GM19438 (cell line): Measurements from ENCODE around the gene TRIM58.

Source experiments
- ATAC-seq: cut with Tn5 transposase; IDR thresholded peaks from one replicate; pipeline ENCODE4 v1.9.1; 2021; ENCODE audit warnings: low read depth; ENCODE audit not compliant: unreplicated experiment

Gene TRIM58

DNA sequence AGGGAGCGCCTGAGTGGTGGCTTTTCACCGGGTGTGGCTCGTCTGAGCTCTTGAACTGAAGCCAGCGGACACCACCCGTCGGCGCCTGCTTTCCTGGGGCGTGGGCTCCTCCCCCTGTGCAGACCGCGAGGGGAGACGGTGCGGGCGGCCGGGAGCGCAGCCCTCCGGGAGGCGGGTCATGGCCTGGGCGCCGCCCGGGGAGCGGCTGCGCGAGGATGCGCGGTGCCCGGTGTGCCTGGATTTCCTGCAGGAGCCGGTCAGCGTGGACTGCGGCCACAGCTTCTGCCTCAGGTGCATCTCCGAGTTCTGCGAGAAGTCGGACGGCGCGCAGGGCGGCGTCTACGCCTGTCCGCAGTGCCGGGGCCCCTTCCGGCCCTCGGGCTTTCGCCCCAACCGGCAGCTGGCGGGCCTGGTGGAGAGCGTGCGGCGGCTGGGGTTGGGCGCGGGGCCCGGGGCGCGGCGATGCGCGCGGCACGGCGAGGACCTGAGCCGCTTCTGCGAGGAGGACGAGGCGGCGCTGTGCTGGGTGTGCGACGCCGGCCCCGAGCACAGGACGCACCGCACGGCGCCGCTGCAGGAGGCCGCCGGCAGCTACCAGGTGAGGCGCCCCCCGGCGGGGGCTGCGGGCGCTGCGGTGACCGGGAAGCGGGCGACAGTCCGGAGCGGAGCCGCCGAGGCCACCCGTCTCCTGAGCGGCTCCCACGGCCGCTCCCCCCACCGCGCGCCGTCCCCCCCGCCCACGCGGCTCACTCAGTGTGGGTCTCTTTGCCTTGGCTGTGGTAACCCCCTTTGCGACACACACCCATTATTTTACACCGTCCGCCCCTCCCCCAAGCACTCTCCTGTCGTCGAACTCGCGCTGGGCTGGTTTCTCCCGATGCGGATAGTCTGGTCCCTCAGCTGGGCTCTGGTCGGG, at the start of gene TRIM58:
TSS of gene TRIM58 (plus strand) at position 119 of the 916 bp plus-strand sequence. CDS start at position 179, 60 bp downstream.
- ATAC-seq = peak; percentile 69

GRCh38 chr1:247812637-247813036, 44.4 kb upstream of the TRIM58 start:
- ATAC-seq = no peak

- ATAC-seq = no peak
Observed at GRCh38 chr1:247822060-247822459, 34.9 kb upstream of the TRIM58 start.

DNA sequence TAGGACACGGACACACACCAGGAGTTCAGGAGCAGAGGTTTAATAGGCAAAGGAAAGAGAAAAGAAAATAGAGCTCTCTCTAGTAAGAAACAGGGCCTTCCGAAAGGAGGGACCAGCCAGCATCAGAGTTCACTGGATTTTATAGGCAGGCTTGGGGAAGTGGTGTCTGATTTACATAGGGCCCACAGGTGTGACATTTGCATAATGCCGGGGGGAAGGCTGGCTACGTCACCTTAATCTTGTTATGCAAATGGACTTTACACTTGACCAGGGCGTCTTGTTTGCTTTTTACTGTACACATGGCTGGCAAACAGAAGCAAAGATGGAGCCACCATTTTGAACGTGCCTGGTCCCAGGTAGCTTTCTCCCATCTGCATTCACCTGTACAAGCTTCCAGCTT, 33.0 kb upstream of the TRIM58 start, which contains the start of gene OR14A16:
TSS of gene OR14A16 (minus strand) at position 97 of the 400 bp plus-strand sequence. CDS start 8,390 bp downstream, outside the sequence.
- no peak for ATAC-seq

- ATAC-seq = no peak
Observed at GRCh38 chr1:247825362-247825761, 31.6 kb upstream of the TRIM58 start.

DNA sequence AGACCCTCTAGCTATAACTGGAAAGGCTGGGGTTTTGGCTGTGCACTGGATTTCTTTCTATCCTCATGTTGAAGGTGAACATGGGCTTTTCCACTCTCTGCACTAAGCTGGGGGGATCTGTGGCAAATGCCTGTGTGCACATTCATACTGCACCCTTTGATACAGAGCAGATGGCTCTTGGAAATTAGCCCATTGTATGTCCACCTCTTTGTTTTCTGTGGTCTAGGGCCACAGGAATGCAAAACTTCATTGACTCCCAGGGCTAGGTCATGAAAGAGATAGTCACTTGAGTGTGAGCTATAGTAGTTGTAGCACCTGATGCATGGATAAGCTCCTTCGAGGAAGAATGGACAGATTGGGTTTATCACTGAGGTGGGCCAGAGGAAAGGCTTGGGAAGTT, 27.3 kb upstream of the TRIM58 start:
- ATAC-seq = no peak

DNA sequence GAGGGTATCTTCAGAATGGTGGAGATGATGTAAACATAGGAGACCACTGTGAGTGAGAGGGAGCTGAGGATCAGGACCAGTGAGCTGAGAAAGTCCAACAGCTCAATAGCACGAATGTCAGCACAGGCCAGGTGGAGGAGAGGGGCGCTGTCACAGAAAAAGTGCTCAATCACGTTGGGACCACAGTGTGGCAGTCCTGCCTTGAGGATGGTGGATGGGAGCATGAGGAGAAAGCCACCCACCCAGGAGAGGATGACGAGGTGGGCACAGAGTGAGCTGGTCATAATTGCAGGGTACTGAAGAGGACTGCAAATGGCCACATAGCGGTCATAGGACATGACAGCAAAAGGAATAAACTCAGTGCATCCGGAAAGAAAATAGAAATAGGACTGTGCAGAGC, 23.4 kb upstream of the TRIM58 start:
- ATAC-seq = no peak

GRCh38 chr1:247840818-247841217, 16.2 kb upstream of the TRIM58 start:
- ATAC-seq = no peak

DNA sequence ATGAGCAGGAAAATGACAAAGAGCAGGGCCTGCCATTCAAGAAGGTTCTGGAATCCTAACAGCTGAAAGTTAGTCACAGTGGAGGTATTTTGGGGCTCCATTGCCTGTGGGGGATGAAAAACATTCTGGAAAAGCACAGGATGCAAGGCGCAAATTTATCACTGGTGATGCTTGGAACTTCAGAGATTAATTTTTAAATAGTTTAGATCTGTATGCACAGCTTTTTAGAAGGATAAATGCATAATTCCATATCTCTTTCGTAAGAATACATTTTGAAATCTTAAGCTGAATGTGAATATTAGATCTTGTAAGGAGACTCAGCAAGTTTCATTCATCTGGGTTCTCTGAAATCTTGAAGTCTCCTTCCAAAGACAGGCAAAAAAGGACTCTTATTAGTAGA, 15.2 kb upstream of the TRIM58 start, which contains the start of gene OR11L1:
TSS of gene OR11L1 (minus strand) at position 101 of the 400 bp plus-strand sequence. CDS start at position 101, 0 bp downstream.
- no peak for ATAC-seq

DNA sequence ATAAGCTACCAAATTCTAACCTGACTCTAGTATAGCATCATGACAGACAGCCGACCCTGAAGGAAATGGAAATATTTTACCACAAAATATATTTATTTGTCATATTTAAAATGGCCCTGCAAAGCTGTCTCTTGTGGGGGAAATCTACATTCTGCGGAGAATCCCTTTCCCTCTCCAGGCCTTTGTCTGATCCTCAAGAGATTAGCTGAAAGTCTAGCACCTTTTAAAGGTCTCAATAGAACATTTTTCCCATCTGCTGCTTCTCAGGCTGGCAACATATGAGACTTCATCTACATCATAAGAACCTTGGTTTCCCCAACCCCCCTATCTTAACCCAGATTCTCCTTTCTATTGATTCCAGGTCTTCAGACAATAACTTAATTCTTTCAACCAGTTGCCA, 13.6 kb upstream of the TRIM58 start:
- ATAC-seq = no peak

DNA sequence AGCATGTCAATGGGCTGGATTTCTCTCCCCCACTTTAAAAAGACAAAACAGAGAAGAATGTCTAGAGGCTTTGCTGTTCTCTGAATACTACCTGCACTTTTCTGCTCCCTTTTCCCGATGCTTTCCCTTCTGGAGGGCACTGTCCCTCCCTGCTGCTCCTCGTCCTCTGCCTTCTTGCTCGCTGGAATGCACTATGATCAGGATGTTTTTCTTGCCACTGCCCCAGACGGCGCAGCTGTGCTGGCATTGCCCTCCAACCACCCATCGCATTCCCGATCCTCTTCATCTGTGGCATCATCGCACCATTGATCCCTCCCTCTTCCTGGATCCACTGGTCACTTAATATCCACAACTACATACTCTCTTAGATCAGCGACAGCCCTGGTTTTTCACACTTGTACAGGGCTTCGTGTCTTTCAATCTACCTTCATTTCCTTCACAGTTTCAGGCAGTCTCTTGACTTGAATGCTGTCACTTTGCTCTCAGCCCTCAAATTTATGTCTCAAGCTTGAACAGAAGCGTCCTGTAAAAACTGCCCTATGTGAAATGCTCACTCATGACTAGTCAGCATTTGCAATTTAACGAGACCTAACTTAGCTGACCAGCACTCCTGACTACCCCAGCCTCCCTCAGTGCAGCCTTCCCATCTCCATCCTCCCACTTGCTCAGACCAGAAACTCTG, 11.8 kb upstream of the TRIM58 start:
- no peak for ATAC-seq

DNA sequence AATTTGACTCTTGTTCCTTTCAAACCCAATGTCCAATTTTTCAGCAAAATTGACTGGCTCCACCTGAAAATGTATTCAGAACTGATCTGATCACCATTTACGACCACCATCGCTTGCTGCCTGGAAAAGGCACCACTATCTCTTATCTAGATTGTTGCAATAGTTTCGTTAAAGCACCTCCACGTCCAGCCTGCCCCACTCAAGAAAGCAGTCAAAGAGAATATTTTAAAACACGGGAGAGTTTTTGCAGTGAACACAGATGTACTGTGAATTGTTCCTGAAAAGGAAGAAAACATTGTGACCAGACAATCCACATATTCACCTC, 11.3 kb upstream of the TRIM58 start:
- ATAC-seq = no peak

DNA sequence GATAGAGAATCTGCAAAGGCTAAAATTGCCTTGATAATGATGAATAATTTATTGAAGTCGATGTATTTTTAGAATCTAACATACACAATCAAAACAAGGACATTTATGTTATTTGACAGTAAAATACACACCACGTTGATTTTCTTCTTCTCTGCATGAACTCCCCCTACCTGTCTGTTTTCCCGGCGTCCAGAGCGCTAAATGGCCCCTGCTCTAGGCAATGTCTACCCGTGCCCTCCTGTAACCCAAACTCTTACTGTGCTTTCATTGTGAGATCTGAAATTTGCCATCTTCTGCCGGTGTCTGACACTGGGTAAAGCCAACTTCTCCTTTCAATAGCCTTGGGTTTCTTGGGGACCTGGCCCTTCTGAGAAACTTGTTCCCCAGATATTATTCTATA, 8.6 kb upstream of the TRIM58 start:
- ATAC-seq = no peak

GRCh38 chr1:247849616-247850015, 7.4 kb upstream of the TRIM58 start:
- no peak for ATAC-seq

DNA sequence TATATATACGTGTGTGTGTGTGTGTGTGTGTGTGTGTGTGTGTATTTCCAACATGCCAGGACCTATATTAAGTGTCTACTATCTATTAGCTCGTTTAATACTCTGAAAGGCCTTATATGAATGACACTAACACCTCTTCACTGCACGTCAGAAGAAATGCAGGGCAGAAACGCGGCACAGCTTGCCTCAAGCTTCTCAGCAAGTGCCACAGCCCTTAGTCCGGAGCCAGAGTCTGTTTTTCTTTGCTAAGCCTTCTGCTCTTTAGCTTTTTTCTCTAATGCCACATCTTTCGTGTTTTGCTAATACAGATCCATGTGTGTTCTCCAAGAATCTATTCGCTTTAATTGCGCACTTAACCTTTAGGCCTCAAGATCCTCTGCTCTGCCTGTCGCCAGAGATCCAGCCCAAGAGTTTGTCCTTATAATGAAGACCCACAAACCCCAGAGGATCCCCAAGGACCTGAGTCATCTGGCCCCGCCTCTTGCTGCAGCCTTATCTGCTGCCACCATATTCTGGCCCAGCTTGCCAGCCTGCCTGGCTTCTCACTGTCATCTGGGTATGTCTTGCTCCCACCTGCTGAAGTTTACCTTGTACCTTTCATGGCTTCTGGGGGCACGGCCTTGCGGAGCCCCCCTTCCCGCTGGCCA, 2.0 kb upstream of the TRIM58 start:
- ATAC-seq = no peak

DNA sequence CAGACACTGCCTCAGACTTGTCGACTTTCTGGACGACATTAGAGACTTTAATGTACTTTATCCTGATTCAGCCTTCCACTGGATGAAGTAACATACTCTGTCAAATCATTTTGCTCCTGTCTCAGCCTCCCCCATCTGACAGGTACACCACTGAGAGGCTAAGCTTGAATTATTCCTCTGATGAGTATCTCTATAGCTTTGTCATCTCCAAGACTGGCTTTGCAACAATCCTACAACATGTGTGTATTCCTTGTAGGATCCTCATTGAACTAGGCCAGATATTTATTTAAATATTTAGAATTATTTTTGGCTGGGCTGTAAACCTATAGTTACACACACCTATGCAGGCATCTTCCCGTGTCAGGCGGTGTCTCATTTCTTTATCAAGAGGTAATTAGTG, 1.1 kb upstream of the TRIM58 start:
- ATAC-seq = no peak

DNA sequence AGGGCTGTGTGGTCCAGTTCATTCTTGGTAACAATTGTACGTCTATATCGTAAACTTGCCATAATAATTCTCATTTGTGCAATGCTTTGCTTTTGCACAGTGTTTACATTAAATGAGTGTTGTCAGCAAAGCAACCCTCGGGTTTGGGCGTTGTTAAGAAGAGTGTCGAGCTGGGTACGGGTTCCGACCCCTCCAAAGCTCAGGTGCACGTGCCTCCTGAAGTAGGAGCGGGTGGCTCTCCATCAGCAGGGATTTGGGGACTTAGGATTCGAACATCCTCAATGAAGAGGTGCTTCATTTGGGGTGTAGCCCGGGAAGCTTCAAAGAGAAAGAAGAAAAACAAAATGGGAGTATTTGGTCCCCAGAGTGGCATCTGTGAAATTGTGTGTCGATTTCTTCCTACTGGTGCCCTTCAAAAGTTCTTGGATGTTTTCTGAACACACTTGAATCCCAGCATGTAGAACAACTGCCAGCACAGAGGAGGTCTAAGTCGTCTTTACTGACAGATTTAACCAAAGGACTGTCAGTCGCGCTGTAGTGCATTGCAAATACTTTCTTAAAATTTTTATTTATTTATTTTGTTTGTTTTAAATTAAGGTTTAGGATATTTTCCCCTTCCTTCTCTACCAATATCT, 1.1 kb downstream of the TRIM58 start:
- no peak for ATAC-seq

GRCh38 chr1:247862756-247863155, 5.8 kb downstream of the TRIM58 start:
- no peak for ATAC-seq

DNA sequence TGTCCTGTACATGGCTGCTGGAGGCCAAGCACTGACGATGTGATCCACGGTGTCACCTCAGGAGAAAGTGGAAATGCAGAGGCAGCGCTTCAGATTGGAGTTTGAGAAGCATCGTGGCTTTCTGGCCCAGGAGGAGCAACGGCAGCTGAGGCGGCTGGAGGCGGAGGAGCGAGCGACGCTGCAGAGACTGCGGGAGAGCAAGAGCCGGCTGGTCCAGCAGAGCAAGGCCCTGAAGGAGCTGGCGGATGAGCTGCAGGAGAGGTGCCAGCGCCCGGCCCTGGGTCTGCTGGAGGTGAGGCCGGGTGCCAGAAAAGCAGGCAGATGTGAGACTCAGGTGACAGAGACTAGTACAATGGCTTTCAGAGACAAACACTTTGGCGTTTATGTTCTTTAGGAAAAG, 7.7 kb downstream of the TRIM58 start:
- no peak for ATAC-seq

GRCh38 chr1:247865416-247865815, 8.4 kb downstream of the TRIM58 start:
- ATAC-seq = no peak

DNA sequence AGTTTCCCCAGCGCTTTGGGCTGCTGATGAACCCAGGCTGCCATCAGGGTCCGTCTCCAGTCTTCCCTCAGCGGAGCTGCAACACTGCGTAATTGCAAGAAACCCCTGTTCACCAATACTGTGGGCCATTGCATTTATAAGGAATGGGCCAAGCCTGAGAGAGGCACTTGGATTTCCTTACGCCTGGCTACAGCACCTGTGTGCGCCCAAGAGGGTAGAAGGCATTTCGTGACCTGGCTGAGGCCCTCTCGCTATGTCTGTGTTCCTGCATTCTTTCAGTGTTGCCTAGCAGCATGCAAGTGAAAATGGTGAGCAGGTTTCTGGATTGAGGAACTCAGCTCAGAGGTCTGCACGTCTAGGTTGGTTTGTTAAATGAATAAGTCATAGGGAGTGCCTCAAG, 26.4 kb downstream of the TRIM58 start:
- ATAC-seq = no peak
